Renal pelvis (tissue), 4 donors: ENCODE data around the gene MAST1. TPM values are rescaled to one million over a fixed set of nuclear protein-coding genes. Genes with fewer than 3 reads are reported as not detected.
"Not testable (repeated sequence)": the region's sequence is repeated elsewhere in the genome, so short reads cannot be mapped to it uniquely, and the experiment has no call there.

Experiments used
- DNase-seq: peaks from one replicate; pipeline ENCODE4 v3.0.0-alpha.2; 2013
- polyA plus RNA-seq, 3 donors: library from polyadenylated mRNA; unstranded; fragments of 120-200 nt; gene quantifications; one replicate each; pipeline ENCODE4 v1.2.1, GENCODE V29; 2013; ENCODE audit not compliant: insufficient read length in 3 of 3

The MAST1 gene
- polyA plus RNA-seq, 3 donors = 1.1 to 1.4 (median 1.3) TPM

DNA sequence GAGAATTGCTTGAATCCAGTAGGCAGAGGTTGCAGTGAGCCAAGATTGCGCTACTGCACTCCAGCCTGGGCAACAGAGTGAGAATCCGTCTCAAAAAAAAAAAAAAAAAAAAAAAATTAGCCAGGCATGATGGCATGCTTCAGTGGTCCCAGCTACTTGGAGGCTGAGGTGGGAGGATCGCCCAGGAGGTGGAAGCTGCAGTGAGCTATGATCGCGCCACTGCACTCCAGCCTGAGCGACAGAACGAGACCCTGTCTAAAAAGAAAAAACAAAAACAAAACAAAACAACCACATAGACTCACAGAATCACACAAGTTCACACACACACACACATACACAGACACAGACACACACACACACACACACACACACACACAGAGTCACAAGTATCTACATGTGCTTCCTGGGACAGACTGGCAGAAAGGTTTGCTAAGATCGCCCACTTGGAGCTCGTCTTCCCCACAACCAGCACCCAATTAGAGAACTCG is 52.0 kb downstream of the MAST1 start:
- not testable (repeated sequence) for DNase-seq

DNA sequence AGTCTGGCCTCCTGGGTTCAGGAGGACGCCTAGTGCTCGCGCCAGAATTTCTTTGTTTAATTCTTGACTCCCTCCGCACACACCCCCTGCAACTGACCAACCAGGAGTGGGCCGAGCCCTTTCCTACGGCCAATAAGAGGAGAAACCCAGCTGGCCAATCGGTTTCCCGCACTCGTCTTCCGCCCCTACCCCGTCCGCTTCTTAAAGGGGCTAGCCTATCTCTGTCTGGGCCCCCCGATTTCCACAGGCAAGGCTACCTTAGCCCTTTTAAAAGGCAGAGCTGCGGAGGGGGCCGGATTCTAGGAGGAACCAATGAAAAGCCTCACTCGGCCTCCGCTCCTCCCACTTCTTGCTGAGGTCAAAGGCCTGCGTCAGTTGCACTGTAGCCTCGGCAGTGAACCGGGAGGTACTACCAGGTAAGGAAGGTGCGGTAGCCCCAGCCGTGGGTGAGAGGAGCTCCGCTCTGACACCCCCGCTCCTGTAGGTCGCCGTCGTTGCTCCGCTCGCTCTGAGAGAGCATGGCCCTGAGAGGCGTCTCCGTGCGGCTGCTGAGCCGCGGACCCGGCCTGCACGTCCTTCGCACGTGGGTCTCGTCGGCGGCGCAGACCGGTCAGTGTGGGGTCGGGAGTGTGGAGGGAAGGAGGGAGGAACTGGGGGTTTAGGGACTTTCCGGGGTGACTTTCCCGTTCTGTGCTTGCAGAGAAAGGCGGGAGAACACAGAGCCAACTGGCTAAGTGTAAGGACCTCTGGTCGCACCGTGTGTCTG is 52.7 kb downstream of the MAST1 start, which contains the start of gene GCDH:
Gene GCDH, plus strand, starts transcription at position 374 of the 766 bp plus-strand sequence. Its CDS starts 145 bp downstream, at position 519.
- peak; percentile 99 for DNase-seq

DNA sequence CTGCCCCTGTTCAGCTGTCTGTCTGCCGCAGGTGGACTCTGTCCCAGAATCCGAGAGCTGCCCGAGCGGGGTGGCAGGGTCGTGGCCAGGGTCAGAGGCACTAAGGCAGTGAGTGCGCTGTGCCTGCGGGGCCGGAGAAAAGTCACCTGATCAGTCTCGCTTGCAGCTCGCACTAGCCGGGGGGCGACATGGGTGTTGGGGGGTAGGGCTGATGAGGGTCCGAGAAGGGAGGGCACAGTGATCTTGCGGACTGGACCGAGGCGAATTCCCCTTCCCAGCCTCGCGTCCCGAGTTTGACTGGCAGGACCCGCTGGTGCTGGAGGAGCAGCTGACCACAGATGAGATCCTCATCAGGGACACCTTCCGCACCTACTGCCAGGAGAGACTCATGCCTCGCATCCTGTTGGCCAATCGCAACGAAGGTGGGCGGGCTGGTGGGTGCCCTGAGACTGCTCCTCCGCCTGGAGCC is 53.3 kb downstream of the MAST1 start:
- DNase-seq = no peak

DNA sequence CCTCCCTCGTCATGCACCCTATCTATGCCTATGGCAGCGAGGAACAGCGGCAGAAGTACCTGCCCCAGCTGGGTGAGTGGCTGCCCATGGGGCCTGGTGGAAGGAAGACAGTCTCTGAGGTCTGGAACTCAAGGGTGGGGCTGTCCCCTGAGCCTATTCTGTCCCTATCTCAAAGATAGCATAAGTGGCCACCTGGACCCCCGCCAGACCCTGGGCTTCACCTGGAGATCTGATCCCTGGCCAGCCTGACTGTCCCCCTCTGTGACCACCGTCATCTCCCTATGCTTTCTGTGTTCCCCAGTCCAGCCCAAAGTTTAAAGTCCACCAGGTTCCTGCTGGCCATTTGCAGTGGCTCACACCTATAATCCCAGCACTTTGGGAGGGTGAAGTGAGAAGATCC is 55.3 kb downstream of the MAST1 start:
- no peak for DNase-seq

- no peak for DNase-seq
These were observed 58.1 kb downstream of the MAST1 start for GRCh38 chr19:12896460-12896859.

DNA sequence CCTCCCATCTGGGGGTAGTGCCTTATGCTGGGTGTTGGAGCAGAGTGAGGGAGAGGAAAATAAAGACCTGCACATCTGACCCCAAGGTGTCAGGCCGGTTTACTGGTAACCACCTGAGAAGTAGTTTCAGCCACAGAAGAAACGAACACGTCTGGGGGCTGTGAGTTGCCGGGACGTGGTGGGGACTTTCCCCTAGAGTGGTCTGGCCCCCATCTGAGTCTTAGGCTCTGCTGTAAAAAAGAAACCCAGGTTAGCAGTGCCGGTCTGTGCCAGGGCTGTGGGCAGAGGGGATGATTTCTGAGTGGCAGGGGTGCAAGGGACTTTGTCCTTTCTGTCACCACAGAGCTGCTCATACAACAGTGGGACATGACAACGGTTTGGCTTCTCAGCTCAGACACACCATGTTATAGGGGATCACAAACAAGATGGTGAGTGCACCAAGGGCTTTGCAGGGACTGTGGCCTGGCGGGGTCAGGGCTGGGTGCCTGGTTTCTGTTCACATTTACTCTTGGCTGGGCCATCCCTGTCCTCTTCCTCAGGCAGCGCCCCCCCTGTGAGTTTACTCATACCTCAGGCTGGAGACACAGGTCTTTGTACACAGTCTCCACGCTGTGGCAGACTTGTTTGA is 61.7 kb downstream of the MAST1 start:
- no peak for DNase-seq

- no peak for DNase-seq
These were observed 68.9 kb downstream of the MAST1 start for GRCh38 chr19:12907166-12907565.

- DNase-seq = no peak
These were observed 74.3 kb downstream of the MAST1 start for GRCh38 chr19:12912571-12912970.

DNA sequence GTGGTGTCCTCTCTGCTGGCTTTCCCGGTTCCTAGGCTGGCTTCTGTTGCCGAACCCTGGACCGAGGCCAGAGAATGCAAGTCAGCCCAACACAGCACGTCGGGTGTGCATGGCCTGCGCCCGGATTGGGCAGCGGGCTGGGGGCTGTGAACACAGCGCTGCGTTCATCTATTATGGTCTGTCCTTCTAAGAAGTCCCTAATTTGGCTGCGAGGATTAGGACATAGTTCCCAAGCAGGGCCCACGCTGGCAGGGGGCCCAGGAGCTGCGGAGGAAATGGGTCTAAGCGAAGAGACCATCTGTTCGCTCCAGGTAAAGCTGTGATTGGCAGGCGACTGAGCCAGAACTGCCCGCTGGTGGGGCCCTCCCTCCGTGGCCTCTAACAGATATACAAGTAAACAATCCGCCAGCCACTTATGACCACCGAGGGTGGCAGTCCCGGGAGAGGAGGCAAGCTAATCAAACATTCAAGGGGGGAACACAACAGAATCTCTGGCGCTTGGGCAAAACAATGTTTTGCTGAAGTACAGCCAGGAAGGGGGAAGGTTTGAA is 74.8 kb downstream of the MAST1 start:
- DNase-seq = no peak

DNA sequence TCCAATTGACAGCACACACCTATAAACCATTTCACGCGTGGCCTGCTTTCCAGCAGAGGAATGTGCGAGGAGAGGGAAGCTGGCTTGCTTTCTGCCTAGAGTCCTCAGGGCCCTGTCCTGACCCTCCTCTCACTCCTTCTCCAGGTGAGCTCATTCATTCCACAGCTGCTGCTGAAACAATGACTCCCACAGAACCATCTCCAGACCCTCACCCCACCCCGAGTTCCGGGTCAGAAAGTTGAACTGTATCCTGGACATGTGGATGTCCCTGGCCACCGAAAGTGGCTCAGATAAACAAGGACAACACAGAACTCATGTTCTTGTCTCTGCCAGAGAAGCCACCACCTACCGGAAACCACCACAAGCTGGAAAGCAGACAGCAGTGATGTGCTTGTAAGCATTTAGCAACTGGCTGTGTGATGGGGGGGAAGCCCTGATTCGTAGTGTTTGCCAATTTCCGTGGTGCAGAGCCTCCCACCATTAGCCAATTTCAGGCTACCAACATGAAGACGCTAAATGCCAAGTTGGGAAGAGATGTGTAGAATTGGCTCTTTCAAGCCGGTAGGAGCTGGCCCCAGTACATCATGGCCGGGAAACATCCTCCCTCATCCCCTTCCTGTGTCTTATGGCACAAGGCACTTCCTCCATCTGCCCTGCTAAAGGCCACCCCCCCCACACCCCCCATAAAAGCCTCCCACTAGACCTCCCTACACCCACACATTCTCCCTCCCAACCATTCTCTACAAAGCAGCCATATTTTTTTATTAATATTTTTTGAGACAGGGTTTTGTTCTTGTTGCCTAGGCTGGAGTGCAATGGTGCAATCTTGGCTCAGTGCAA is 75.8 kb downstream of the MAST1 start:
- no peak for DNase-seq

GRCh38 chr19:12915860-12916259 is 77.5 kb downstream of the MAST1 start:
- DNase-seq = not testable (repeated sequence)

DNA sequence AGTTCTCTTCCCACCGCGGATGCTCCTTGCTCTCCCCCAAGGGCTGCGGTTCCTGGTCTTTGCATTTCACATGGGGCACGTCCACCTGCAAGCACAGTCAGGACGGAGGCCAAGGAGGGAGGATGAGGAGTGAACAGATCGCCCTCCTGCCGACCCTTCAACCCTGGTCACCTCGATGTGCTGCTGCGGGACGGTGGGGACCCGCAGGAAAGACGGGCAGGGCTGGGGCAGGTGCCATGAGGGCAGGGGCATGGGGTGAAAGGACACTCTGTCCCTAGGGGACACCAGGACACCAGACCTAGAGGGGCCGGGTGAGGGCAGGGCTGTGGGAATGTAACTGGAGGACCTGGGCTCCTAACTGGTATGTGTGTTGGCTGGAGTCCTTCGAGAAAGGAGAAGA is 79.9 kb downstream of the MAST1 start:
- DNase-seq = no peak

DNA sequence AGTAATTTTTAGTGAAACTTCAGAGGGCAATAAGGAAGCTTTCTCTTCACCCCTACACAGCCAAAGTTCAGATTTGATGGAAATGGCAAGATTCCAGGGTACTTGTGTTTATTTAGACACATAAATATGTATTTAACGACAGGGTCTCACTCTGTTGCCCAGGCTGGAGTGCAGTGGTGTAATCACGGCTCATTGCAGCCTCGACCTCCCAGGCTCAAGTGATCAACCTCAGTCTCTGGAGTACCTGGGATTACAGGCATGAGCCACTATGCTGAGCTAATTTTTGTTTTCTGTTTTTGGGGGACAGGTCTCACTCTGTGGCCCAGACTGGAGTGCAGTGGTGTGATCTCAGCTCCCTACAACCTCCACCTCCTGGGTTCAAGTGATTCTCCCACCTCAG is 82.7 kb downstream of the MAST1 start:
- DNase-seq = no peak

DNA sequence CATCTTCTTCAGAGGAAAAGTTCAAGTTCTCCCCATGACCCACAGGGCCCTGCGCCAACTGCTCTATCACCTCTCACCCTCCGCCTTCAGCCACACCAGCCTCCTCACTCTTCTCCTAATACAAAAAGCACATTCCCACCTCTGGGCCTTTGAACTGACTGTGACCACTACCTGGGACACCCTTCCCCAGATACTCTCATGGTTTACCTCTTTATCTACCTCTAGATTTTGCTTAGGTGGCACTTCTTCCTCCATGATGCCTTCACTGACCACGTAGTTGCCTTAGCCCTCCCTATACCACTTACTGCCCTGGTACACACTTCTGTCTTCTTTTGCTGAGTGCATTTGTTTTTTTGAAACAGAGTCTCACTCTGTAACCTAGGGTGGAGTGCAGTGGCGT is 84.6 kb downstream of the MAST1 start:
- no peak for DNase-seq

Other genes starting within 250 kb of the MAST1 start
- gene ZNF490, start 227.7 kb upstream of the MAST1 start, polyA plus RNA-seq = 1 to 10 TPM; 4.2 to 5.8 (median 5.6) TPM
- gene ZNF791, start 227.6 kb upstream of the MAST1 start, polyA plus RNA-seq = 10 to 100 TPM; 14.8 to 26.2 (median 22.0) TPM
- gene MAN2B1, start 171.8 kb upstream of the MAST1 start, polyA plus RNA-seq = 10 to 100 TPM; 31.3 to 41.3 (median 37.8) TPM
- 10 to 100 TPM; 19.7 to 27.9 (median 27.8) TPM for gene WDR83, start 171.7 kb upstream of the MAST1 start, polyA plus RNA-seq
- gene DHPS, start 156.6 kb upstream of the MAST1 start, polyA plus RNA-seq = 10 to 100 TPM; 83.0 to 91.7 (median 87.7) TPM
- under 1 TPM in 2 of 3 donors, not detected in 1; 0.28 to 0.68 TPM for gene GNG14, start 150.5 kb upstream of the MAST1 start, polyA plus RNA-seq
- 10 to 100 TPM; 16.6 to 18.9 (median 18.3) TPM for gene FBXW9, start 141.9 kb upstream of the MAST1 start, polyA plus RNA-seq
- gene TNPO2, start 114.6 kb upstream of the MAST1 start, polyA plus RNA-seq = 10 to 100 TPM; 73.6 to 96.4 (median 81.7) TPM
- 100 to 1,000 TPM; 172 to 217 (median 201) TPM for gene TRIR, start 103.8 kb upstream of the MAST1 start, polyA plus RNA-seq
- 10 to 100 TPM; 86.8 to 98.0 (median 91.7) TPM for gene GET3, start 101.0 kb upstream of the MAST1 start, polyA plus RNA-seq
- gene BEST2, start 86.7 kb upstream of the MAST1 start, polyA plus RNA-seq = under 1 TPM in 1 of 3 donors, not detected in 2; 0.15 TPM
- gene HOOK2, start 63.0 kb upstream of the MAST1 start, polyA plus RNA-seq = 10 to 100 TPM; 48.8 to 89.5 (median 81.1) TPM
- gene JUNB, start 47.0 kb upstream of the MAST1 start, polyA plus RNA-seq = 10 to 100 TPM; 19.6 to 28.7 (median 20.5) TPM
- gene PRDX2, start 36.7 kb upstream of the MAST1 start, polyA plus RNA-seq = 100 to 1,000 TPM; 303 to 365 (median 345) TPM
- gene THSD8, start 36.4 kb upstream of the MAST1 start, polyA plus RNA-seq = 1 to 10 TPM; 4.4 to 5.8 (median 5.8) TPM
- 10 to 100 TPM; 28.8 to 48.4 (median 46.0) TPM for gene RNASEH2A, start 31.9 kb upstream of the MAST1 start, polyA plus RNA-seq
- gene RTBDN, start 3.9 kb upstream of the MAST1 start, polyA plus RNA-seq = not detected
- gene DNASE2, start 42.9 kb downstream of the MAST1 start, polyA plus RNA-seq = 10 to 100 TPM in 1 of 3 donors, 1 to 10 TPM in 2; 8.1 to 11.1 (median 9.1) TPM
- gene KLF1, start 48.7 kb downstream of the MAST1 start, polyA plus RNA-seq = under 1 TPM; 0.20 to 0.46 (median 0.45) TPM
- 10 to 100 TPM; 33.9 to 42.9 (median 36.7) TPM for gene GCDH, start 52.6 kb downstream of the MAST1 start, polyA plus RNA-seq
- 1 to 10 TPM; 2.4 to 6.2 (median 5.5) TPM for gene SYCE2, start 80.8 kb downstream of the MAST1 start, polyA plus RNA-seq
- 10 to 100 TPM; 54.6 to 65.4 (median 62.1) TPM for gene FARSA, start 95.2 kb downstream of the MAST1 start, polyA plus RNA-seq
- 1,000 to 10,000 TPM in 1 of 3 donors, 100 to 1,000 TPM in 2; 860 to 1,005 (median 871) TPM for gene CALR, start 100.1 kb downstream of the MAST1 start, polyA plus RNA-seq
- 10 to 100 TPM; 81.0 to 92.7 (median 89.6) TPM for gene RAD23A, start 107.3 kb downstream of the MAST1 start, polyA plus RNA-seq
- gene GADD45GIP1, start 118.7 kb downstream of the MAST1 start, polyA plus RNA-seq = 10 to 100 TPM; 36.2 to 54.7 (median 42.6) TPM
- under 1 TPM; 0.06 to 0.22 (median 0.19) TPM for gene DAND5, start 131.1 kb downstream of the MAST1 start, polyA plus RNA-seq
- 10 to 100 TPM; 14.8 to 19.2 (median 14.9) TPM for gene NFIX, start 157.0 kb downstream of the MAST1 start, polyA plus RNA-seq